OCI-LY3 (cell line): ENCODE data around the gene SAE1.

Experiments
- EZH2phosphoT487 ChIP-seq: fragments of 200-600 bp; shearing (Covaris generic); IDR thresholded peaks from 2 replicates; pipeline ENCODE4 v1.6.1; 2018; ENCODE audit warnings: antibody characterized with exemption, mixed run types, low read depth
- TF ChIP-seq, protein P1 (sequence below): fragments of 200-600, 300-600 bp; sonication (generic); IDR thresholded peaks from 2 replicates; pipeline ENCODE4 v1.5.1; 2014; ENCODE audit warnings: antibody characterized with exemption, low read length, low read depth

DNA sequence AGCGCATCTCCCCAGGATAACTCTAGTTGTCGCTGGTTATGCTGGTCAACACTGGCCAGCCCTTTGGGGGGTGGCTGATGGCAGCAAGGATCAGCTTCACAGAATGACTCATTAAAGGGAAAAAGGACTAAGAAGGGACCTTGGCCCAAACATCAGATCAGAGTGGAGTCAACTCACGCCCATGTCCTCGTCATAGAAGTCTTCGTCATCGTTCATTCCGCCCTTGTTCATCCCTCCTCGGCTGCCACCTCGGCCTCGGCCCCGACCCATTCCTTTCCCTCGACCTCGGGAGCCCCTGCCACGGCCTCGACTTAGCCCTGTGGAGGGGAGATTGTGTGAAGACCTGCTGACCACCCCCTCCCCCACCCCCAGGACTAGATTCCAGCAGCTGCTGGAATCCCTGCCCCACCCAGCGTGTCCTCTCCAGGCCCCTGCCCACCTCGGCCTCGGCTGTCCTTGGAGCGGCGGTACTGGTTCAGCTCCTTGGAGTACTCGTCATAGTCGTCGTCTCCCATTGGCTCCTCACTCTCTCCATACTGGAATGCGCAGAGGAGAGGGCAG lies 45.7 kb upstream of the SAE1 start:
- TF ChIP-seq, protein P1, sequence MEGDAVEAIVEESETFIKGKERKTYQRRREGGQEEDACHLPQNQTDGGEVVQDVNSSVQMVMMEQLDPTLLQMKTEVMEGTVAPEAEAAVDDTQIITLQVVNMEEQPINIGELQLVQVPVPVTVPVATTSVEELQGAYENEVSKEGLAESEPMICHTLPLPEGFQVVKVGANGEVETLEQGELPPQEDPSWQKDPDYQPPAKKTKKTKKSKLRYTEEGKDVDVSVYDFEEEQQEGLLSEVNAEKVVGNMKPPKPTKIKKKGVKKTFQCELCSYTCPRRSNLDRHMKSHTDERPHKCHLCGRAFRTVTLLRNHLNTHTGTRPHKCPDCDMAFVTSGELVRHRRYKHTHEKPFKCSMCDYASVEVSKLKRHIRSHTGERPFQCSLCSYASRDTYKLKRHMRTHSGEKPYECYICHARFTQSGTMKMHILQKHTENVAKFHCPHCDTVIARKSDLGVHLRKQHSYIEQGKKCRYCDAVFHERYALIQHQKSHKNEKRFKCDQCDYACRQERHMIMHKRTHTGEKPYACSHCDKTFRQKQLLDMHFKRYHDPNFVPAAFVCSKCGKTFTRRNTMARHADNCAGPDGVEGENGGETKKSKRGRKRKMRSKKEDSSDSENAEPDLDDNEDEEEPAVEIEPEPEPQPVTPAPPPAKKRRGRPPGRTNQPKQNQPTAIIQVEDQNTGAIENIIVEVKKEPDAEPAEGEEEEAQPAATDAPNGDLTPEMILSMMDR, result no peak
- no peak for TF ChIP-seq EZH2phosphoT487
